Suppressor macrophage treated with lipopolysaccharide for 4 hours (primary cell): Measurements from ENCODE around the gene SMIM12.
"Not testable (repeated sequence)": the region's sequence is repeated elsewhere in the genome, so short reads cannot be mapped to it uniquely, and the experiment has no call there.

Source experiments
- DNase-seq: peaks from one replicate; pipeline ENCODE4 v3.0.0-alpha.2; 2020

The SMIM12 gene

GRCh38 chr1:34842073-34842472 is 17.5 kb downstream of the SMIM12 start:
- no peak for DNase-seq

GRCh38 chr1:34840426-34840825 is 19.1 kb downstream of the SMIM12 start:
- no peak for DNase-seq

- DNase-seq = no peak
Measured at GRCh38 chr1:34839526-34840305, 19.8 kb downstream of the SMIM12 start.

GRCh38 chr1:34833711-34834110 is 25.8 kb downstream of the SMIM12 start:
- DNase-seq = no peak

GRCh38 chr1:34831721-34832246 is 27.8 kb downstream of the SMIM12 start:
- DNase-seq = no peak

- DNase-seq = no peak
Measured at GRCh38 chr1:34829250-34829649, 30.3 kb downstream of the SMIM12 start.

- DNase-seq = no peak
Measured at GRCh38 chr1:34828611-34829010, 30.9 kb downstream of the SMIM12 start.

GRCh38 chr1:34827341-34827941 is 32.1 kb downstream of the SMIM12 start:
- no peak for DNase-seq

GRCh38 chr1:34825455-34826091 is 34.0 kb downstream of the SMIM12 start:
- no peak for DNase-seq

- DNase-seq = no peak
Measured at GRCh38 chr1:34824817-34825454, 34.6 kb downstream of the SMIM12 start.

GRCh38 chr1:34822202-34822601 is 37.3 kb downstream of the SMIM12 start:
- DNase-seq = no peak

GRCh38 chr1:34818862-34819261 is 40.7 kb downstream of the SMIM12 start:
- not testable (repeated sequence) for DNase-seq

GRCh38 chr1:34816778-34817177 is 42.8 kb downstream of the SMIM12 start:
- no peak for DNase-seq

GRCh38 chr1:34816332-34816731 is 43.2 kb downstream of the SMIM12 start:
- DNase-seq = no peak

GRCh38 chr1:34810781-34811180 is 48.8 kb downstream of the SMIM12 start:
- not testable (repeated sequence) for DNase-seq

- no peak for DNase-seq
Measured at GRCh38 chr1:34808051-34808810, 51.3 kb downstream of the SMIM12 start.

- no peak for DNase-seq
Measured at GRCh38 chr1:34806396-34806795, 53.2 kb downstream of the SMIM12 start.

- no peak for DNase-seq
Measured at GRCh38 chr1:34803770-34804169, 55.8 kb downstream of the SMIM12 start.
